HG03095 (cell line): ENCODE data around the gene SAFB2.

Experiments used
- ATAC-seq: cut with Tn5 transposase; IDR thresholded peaks from one replicate; pipeline ENCODE4 v1.9.1; 2021; ENCODE audit warnings: moderate library complexity; ENCODE audit not compliant: unreplicated experiment

Gene SAFB2

GRCh38 chr19:5635427-5635826, 12.9 kb upstream of the SAFB2 start:
- no peak for ATAC-seq

GRCh38 chr19:5632657-5633056, 10.1 kb upstream of the SAFB2 start:
- no peak for ATAC-seq

GRCh38 chr19:5632241-5632612, 9.7 kb upstream of the SAFB2 start:
- ATAC-seq: no peak

- no peak for ATAC-seq
Measured at GRCh38 chr19:5631567-5632240, 9.1 kb upstream of the SAFB2 start.

DNA sequence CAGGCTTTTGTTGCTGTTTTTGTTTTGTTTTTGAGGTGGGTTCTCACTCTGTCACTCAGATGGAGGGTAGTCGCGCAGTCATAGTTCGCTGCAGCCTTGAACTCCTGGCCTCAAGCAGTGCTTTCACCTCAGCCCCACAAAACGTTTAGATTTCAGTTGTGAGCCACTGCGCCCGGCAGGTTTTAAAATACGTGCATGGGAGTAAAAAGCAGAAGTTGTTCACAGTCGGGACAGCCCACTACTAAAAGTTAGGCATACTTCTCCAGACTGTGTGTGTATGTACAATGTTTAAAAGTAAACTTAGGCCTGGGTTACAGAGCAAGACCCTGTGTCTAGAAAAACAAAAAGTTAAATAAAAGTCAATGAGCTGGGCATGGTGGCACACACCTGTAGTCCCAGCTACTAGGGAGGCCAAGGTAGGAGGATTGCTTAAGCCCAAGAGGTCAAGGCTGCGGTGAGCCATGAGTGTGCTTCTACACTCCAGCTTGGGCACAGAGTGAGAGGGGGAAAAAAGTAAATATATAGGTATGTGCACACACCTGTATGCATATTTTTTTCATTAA, 6.4 kb upstream of the SAFB2 start:
- ATAC-seq: no peak

DNA sequence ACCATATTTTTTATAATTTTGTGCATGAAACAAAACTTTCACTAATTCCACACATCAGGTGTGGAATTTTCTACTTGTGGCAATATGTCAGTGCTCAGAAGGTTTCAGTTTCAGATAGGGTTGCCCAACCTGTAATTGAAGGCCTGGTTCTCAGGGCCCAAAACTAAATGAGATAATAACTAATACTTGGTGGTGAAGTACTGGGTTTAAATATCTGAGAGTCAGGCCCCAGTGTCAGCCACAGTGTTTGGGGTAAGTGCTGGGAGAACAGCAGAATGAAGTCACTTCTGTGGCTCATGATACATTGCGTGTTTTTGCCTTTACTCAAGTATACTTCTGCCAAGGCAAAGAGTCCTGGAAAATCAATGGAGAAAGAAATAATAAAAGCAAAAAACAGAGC, 5.9 kb upstream of the SAFB2 start:
- no peak for ATAC-seq

GRCh38 chr19:5627395-5627904, 4.9 kb upstream of the SAFB2 start:
- no peak for ATAC-seq

DNA sequence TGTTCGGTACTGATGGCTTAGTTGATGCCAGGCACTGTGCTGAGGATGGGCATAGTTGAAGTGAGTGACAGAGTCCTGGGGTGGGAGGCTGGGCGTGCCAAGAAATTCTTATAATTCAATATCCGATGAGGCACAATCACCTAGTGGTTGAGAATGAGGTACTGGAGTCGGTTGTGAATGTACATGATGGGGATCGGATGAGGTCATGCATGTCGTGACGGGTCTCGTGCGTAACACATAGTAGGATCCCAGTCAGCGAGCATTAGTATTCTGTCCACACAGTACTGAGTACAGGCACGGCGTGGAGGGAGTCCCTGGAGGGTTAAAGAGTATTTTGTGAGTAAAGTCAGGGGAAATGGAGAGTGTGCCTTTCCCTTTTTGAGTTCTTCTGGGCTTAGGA, 3.1 kb upstream of the SAFB2 start:
- ATAC-seq: no peak

GRCh38 chr19:5624741-5625278, 2.2 kb upstream of the SAFB2 start:
- ATAC-seq: no peak

DNA sequence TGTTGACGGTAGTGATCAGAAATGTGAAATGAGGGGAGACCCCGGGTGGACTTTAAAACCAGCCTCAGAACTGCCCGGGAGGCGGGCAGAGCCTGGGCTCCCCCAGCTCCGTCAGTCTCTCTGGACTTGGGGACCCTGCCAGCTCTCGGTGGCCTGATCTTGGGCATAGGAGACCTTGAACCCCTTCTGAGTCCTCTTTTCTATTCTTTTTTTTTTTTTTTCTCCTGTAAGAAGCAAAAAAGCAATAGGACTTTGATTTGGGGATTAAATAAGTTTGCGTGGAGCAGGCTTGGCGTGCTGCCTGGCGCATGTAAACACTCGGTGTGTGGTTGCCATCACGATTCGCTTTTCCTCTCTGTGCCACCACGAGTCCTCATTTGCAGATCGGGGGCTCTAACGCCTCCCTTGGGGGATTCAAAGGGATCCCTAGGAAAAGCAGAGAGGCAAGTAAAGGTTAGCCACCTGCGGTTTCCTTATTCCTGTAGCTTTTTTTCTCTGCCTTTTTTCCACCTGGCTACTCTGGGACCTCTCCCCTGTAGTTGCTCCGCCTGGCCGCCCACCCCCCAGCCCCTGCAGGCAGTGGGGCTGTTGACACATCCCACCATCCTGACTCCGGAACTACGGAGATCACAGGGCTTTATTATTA, 1.6 kb upstream of the SAFB2 start:
- ATAC-seq: no peak

DNA sequence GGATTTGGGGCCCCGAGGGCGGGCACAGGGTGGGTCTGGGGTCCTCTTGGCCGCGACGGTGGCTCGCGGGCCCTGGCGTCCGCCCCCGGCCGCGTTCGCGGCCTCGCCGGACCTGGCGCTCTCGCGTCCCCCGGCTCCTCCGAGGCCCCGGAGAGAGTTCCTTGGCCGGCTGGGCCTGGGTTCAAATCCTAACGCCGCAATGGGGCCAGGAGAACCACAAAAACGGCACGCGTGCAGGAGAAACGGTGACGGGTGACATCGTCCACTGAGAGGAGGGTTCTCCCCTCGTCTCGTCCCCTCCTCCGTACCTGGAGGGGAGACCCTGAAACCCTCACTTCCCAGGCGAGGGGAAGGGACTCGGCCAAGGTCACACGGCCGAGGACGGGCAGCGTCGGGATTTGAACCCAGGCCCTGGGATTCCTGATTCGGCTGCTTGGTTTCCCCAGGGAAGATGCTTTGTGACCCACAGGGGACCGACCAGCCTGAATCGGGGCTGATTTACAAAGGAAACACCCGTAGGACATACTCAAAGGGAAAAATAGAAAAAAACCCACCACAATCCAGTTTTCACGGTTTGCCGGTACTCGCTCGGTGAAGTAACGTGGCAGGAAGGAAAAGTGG, 931 bp upstream of the SAFB2 start:
- ATAC-seq: no peak

GRCh38 chr19:5621945-5622464, 571 bp downstream of the SAFB2 start:
- ATAC-seq: no peak

GRCh38 chr19:5621311-5621944, 1.1 kb downstream of the SAFB2 start:
- no peak for ATAC-seq

GRCh38 chr19:5619946-5620345, 2.6 kb downstream of the SAFB2 start:
- no peak for ATAC-seq

DNA sequence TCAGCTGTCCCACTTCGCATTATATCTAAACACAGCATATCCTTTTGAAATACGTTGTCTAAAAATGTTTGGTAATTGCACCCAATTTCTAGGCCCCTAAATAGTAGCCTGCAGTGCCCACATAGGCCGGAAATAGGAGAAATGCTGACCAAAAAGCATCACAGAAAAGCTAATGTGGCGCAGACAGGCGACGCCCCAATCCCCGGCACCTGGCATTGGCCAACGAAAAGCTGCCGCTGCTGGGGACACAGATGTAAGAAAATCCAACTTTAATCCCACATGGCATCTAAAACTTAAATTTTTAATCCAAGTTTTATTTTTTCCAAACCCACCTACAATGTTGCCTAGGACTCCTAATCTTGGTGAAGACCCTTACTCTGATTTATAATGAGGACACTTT, 4.0 kb downstream of the SAFB2 start:
- ATAC-seq: no peak

GRCh38 chr19:5617080-5617479, 5.5 kb downstream of the SAFB2 start:
- no peak for ATAC-seq

GRCh38 chr19:5615756-5616327, 6.7 kb downstream of the SAFB2 start:
- ATAC-seq: no peak

GRCh38 chr19:5612891-5613865, 9.4 kb downstream of the SAFB2 start:
- no peak for ATAC-seq

DNA sequence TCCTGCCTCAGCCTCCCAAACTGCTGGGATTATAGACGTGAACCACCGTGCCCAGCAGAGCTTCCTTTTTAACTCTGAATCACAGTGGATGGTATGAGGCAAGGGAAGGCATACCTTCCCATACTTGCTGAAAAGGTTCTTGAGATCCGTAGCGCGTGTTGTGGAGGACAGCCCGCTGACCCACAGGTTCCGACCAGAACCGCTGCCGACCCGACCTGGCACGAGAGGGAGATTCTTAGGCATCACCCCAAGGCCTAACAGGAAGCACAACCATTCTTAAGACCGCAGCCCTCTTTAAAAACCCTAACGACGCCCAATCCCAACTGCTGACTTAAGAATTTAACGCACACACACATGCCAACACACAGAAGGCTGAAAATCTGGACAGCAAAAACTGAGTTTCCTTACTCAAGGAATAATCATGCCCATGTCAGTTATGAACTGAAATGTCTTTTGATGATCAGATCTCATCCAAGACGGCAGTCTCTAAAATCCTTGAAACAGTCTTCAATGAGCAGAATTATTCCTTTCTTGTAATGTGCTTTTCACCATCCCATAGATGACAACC, 12.6 kb downstream of the SAFB2 start:
- ATAC-seq: no peak
